Bronchial smooth muscle cell (primary cell): ENCODE measurements around the gene KIF5A. TPM values are rescaled to one million over a fixed set of nuclear protein-coding genes. Genes with fewer than 3 reads are reported as not detected.

Experiments
- total RNA-seq: library from RNA; depleted of rRNA; stranded (reverse); fragments of >200 nt; gene quantifications from 2 replicates; pipeline ENCODE4 v1.2.1, GENCODE V29; 2014

The KIF5A gene
- 0.47 and 0.60 TPM in 2 replicates for total RNA-seq

GRCh38 chr12:57549909-57550640 is at the start of gene KIF5A:
Gene KIF5A, plus strand, starts transcription at chr12:57550044. Its CDS starts 228 bp downstream, at chr12:57550272.

GRCh38 chr12:57520053-57520818 is 29.6 kb upstream of the KIF5A start, which contains the start of gene DDIT3:
Gene DDIT3, minus strand, starts transcription at chr12:57520514. Its CDS starts 3,108 bp downstream, at chr12:57517406.

GRCh38 chr12:57522011-57522886 is 27.6 kb upstream of the KIF5A start, which contains the start of gene MBD6:
Gene MBD6, plus strand, starts transcription at chr12:57522824. Its CDS starts 1,480 bp downstream, at chr12:57524304.

GRCh38 chr12:57546438-57547287 is 3.2 kb upstream of the KIF5A start, which contains the start of gene DCTN2:
Gene DCTN2, minus strand, starts transcription at chr12:57547192. Its CDS starts 129 bp downstream, at chr12:57547063.

GRCh38 chr12:57590864-57591781 is 41.3 kb downstream of the KIF5A start, which contains the start of gene PIP4K2C:
Gene PIP4K2C, plus strand, starts transcription at chr12:57591192. Its CDS starts 98 bp downstream, at chr12:57591290.

GRCh38 chr12:57604454-57604991 is 54.7 kb downstream of the KIF5A start, which contains the start of gene DTX3:
Gene DTX3, plus strand, starts transcription at chr12:57604824. Its CDS starts 1,694 bp downstream, at chr12:57606518.

GRCh38 chr12:57611108-57611826 is 61.4 kb downstream of the KIF5A start, which contains the start of gene ARHGEF25:
Gene ARHGEF25, plus strand, starts transcription at chr12:57611435. Its CDS starts 460 bp downstream, at chr12:57611895.

GRCh38 chr12:57632958-57633840 is 83.4 kb downstream of the KIF5A start, which contains the start of gene B4GALNT1:
Gene B4GALNT1, minus strand, starts transcription at chr12:57633201. Its CDS starts 1,069 bp downstream, at chr12:57632132.

Other genes with a start within 250 kb of the KIF5A start
- 9.3 and 9.4 TPM in 2 replicates for gene R3HDM2, start 119.0 kb upstream of the KIF5A start, total RNA-seq
- not detected in 2 replicates for gene INHBC, start 115.3 kb upstream of the KIF5A start, total RNA-seq
- gene INHBE, start 94.7 kb upstream of the KIF5A start, total RNA-seq, result 0.47 and 0.52 TPM in 2 replicates
- 0.47 and 0.86 TPM in 2 replicates for gene GLI1, start 90.3 kb upstream of the KIF5A start, total RNA-seq
- gene ARHGAP9, start 70.2 kb upstream of the KIF5A start, total RNA-seq, result 0.32 TPM in 1 of 2 replicates, not detected in the other
- 91.1 and 149 TPM in 2 replicates for gene MARS1, start 62.0 kb upstream of the KIF5A start, total RNA-seq
- 59.8 and 79.6 TPM in 2 replicates for gene DDIT3, start 29.5 kb upstream of the KIF5A start, total RNA-seq
- 3.4 and 4.7 TPM in 2 replicates for gene MBD6, start 27.2 kb upstream of the KIF5A start, total RNA-seq
- gene DCTN2, start 2.9 kb upstream of the KIF5A start, total RNA-seq, result 79.6 and 85.2 TPM in 2 replicates
- 7.9 and 11.8 TPM in 2 replicates for gene PIP4K2C, start 41.1 kb downstream of the KIF5A start, total RNA-seq
- gene DTX3, start 54.8 kb downstream of the KIF5A start, total RNA-seq, result 12.8 and 16.2 TPM in 2 replicates
- 33.4 and 38.7 TPM in 2 replicates for gene ARHGEF25, start 61.4 kb downstream of the KIF5A start, total RNA-seq
- gene B4GALNT1, start 83.2 kb downstream of the KIF5A start, total RNA-seq, result 0.77 and 0.79 TPM in 2 replicates
- 186 and 554 TPM in 2 replicates for gene OS9, start 144.1 kb downstream of the KIF5A start, total RNA-seq
- gene AGAP2, start 188.7 kb downstream of the KIF5A start, total RNA-seq, result 0.32 and 0.43 TPM in 2 replicates
- 56.4 and 60.0 TPM in 2 replicates for gene TSPAN31, start 195.0 kb downstream of the KIF5A start, total RNA-seq
- 163 and 185 TPM in 2 replicates for gene CDK4, start 202.3 kb downstream of the KIF5A start, total RNA-seq
- gene MARCHF9, start 205.1 kb downstream of the KIF5A start, total RNA-seq, result 1.3 and 4.5 TPM in 2 replicates
- gene CYP27B1, start 217.0 kb downstream of the KIF5A start, total RNA-seq, result 0.26 TPM in 1 of 2 replicates, not detected in the other
- gene METTL1, start 222.1 kb downstream of the KIF5A start, total RNA-seq, result 2.5 and 3.1 TPM in 2 replicates
- gene EEF1AKMT3, start 222.6 kb downstream of the KIF5A start, total RNA-seq, result 5.6 and 5.7 TPM in 2 replicates
- gene TSFM, start 232.7 kb downstream of the KIF5A start, total RNA-seq, result 9.4 and 14.3 TPM in 2 replicates